ENCODE results near the gene RAP1GAP2.

RAP1GAP2 gene

DNA sequence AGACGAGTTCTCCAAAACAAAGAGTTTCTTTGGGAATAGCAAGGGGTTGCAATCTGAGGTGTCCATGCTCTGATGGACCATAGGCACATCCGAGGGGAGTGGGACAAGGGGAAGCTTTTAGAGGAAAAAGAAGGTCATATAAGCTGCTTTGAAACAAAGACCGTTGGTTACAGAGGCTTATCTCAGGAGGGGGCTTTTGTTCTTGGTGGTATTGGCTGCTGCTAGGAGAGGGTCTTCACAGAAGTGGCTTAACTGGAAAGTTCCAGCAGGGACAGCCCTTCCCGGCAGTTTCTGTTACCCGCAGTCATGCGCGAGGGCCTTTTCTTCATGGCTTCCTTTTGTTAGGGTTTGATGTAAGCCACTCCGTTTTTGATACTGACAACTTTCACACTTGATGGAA lies 76.0 kb downstream of the RAP1GAP2 start:
- no peak for ATAC-seq
- TF ChIP-seq, protein P1, sequence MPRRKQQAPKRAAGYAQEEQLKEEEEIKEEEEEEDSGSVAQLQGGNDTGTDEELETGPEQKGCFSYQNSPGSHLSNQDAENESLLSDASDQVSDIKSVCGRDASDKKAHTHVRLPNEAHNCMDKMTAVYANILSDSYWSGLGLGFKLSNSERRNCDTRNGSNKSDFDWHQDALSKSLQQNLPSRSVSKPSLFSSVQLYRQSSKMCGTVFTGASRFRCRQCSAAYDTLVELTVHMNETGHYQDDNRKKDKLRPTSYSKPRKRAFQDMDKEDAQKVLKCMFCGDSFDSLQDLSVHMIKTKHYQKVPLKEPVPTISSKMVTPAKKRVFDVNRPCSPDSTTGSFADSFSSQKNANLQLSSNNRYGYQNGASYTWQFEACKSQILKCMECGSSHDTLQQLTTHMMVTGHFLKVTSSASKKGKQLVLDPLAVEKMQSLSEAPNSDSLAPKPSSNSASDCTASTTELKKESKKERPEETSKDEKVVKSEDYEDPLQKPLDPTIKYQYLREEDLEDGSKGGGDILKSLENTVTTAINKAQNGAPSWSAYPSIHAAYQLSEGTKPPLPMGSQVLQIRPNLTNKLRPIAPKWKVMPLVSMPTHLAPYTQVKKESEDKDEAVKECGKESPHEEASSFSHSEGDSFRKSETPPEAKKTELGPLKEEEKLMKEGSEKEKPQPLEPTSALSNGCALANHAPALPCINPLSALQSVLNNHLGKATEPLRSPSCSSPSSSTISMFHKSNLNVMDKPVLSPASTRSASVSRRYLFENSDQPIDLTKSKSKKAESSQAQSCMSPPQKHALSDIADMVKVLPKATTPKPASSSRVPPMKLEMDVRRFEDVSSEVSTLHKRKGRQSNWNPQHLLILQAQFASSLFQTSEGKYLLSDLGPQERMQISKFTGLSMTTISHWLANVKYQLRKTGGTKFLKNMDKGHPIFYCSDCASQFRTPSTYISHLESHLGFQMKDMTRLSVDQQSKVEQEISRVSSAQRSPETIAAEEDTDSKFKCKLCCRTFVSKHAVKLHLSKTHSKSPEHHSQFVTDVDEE (CRISPR knock-in tag; IDR thresholded peaks at IDR 0.05) = no peak
- TF ChIP-seq ZNF70 (CRISPR knock-in tag; IDR thresholded peaks at IDR 0.05) (no peak), ISL1 (CRISPR knock-in tag; IDR thresholded peaks at IDR 0.05) (no peak), SNAI2 (CRISPR knock-in tag; IDR thresholded peaks at IDR 0.05) (no peak), ZC3H10 (CRISPR knock-in tag; IDR thresholded peaks at IDR 0.05) (no peak), ESRRG (CRISPR knock-in tag; IDR thresholded peaks at IDR 0.05) (no peak), TCF4 (CRISPR knock-in tag; IDR thresholded peaks at IDR 0.05; ENCODE audit: borderline replicate concordance) (no peak)
- TF ChIP-seq, protein P2, sequence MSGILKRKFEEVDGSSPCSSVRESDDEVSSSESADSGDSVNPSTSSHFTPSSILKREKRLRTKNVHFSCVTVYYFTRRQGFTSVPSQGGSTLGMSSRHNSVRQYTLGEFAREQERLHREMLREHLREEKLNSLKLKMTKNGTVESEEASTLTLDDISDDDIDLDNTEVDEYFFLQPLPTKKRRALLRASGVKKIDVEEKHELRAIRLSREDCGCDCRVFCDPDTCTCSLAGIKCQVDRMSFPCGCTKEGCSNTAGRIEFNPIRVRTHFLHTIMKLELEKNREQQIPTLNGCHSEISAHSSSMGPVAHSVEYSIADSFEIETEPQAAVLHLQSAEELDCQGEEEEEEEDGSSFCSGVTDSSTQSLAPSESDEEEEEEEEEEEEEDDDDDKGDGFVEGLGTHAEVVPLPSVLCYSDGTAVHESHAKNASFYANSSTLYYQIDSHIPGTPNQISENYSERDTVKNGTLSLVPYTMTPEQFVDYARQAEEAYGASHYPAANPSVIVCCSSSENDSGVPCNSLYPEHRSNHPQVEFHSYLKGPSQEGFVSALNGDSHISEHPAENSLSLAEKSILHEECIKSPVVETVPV (CRISPR knock-in tag; IDR thresholded peaks at IDR 0.05) = no peak

DNA sequence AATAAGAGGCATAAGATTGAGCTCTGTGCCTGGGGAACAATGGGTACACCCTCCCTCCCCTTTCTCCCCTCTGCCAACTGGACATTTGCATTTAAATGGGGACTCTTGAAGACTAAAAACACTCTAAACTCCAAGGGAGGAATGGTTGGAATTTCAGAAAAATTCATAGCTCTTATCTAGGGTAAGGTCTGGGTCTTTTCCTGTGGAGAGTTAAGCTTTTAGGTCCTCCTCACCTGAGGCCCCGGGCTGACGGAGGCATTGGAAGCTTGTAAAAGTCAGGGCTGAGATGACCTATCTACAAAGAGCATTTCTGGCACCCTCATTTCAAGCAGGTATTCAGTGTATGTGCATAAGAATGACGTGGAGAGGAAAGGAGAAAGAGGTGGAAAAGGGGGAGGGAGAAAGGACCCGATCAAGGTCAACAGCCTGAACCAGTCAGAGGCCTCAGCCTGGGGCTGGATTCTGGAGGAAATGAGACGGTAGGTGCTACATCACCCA lies 78.0 kb downstream of the RAP1GAP2 start:
- TF ChIP-seq CSDC2 (CRISPR knock-in tag; IDR thresholded peaks at IDR 0.05) (no peak), ISL1 (CRISPR knock-in tag; IDR thresholded peaks at IDR 0.05) (0 out of 2 replicates have a peak, but pooled peaks have one; percentile 13), RARB (CRISPR knock-in tag; IDR thresholded peaks at IDR 0.05) (no peak), ESRRG (CRISPR knock-in tag; IDR thresholded peaks at IDR 0.05) (no peak)
- TF ChIP-seq, protein P3, sequence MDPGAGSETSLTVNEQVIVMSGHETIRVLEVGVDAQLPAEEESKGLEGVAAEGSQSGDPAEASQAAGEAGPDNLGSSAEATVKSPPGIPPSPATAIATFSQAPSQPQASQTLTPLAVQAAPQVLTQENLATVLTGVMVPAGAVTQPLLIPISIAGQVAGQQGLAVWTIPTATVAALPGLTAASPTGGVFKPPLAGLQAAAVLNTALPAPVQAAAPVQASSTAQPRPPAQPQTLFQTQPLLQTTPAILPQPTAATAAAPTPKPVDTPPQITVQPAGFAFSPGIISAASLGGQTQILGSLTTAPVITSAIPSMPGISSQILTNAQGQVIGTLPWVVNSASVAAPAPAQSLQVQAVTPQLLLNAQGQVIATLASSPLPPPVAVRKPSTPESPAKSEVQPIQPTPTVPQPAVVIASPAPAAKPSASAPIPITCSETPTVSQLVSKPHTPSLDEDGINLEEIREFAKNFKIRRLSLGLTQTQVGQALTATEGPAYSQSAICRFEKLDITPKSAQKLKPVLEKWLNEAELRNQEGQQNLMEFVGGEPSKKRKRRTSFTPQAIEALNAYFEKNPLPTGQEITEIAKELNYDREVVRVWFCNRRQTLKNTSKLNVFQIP (CRISPR knock-in tag; IDR thresholded peaks at IDR 0.05; ENCODE audit: borderline replicate concordance, low read depth) = no peak
- TF ChIP-seq, protein P4, sequence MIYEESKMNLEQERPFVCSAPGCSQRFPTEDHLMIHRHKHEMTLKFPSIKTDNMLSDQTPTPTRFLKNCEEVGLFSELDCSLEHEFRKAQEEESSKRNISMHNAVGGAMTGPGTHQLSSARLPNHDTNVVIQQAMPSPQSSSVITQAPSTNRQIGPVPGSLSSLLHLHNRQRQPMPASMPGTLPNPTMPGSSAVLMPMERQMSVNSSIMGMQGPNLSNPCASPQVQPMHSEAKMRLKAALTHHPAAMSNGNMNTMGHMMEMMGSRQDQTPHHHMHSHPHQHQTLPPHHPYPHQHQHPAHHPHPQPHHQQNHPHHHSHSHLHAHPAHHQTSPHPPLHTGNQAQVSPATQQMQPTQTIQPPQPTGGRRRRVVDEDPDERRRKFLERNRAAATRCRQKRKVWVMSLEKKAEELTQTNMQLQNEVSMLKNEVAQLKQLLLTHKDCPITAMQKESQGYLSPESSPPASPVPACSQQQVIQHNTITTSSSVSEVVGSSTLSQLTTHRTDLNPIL (CRISPR knock-in tag; IDR thresholded peaks at IDR 0.05; ENCODE audit: low read depth) = no peak
- ATAC-seq = no peak

DNA sequence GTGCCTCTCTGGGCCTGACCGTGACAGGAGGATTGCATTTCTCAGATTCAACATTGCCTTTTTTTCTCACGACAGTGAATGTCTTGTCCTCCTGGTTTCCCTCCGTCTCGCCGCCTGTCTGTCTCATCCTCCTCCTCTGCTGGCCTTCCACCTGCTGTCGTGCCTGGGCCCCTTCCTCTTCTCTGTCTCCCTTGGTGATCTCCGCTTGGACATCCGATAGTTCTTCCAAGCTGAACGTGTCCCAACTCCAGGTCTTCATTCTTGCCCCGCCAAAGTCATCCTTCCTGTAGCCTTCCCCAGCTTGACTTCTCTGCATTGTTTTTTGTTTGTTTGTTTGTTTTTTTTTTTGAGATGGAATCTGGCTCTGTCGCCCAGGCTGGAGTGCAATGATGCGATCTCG lies 79.4 kb downstream of the RAP1GAP2 start:
- no peak for ATAC-seq
- TF ChIP-seq PPARA (CRISPR knock-in tag; IDR thresholded peaks at IDR 0.05; ENCODE audit: borderline replicate concordance) (no peak), ZNF565 (CRISPR knock-in tag; conservative IDR thresholded peaks at IDR 0.05; ENCODE audit: low read depth) (no peak), TCF4 (CRISPR knock-in tag; IDR thresholded peaks at IDR 0.05; ENCODE audit: borderline replicate concordance) (no peak), OSR1 (CRISPR knock-in tag; IDR thresholded peaks at IDR 0.05) (no peak), ZC3H10 (CRISPR knock-in tag; IDR thresholded peaks at IDR 0.05) (no peak), GLIS3 (CRISPR knock-in tag; IDR thresholded peaks at IDR 0.05) (no peak), ZNF8 (CRISPR knock-in tag; IDR thresholded peaks at IDR 0.05) (no peak), RARB (CRISPR knock-in tag; IDR thresholded peaks at IDR 0.05) (no peak), BACH2 (CRISPR knock-in tag; IDR thresholded peaks at IDR 0.05; ENCODE audit: borderline replicate concordance) (no peak), CSDC2 (CRISPR knock-in tag; IDR thresholded peaks at IDR 0.05) (no peak), ISL1 (CRISPR knock-in tag; IDR thresholded peaks at IDR 0.05) (no peak), TOX (CRISPR knock-in tag; IDR thresholded peaks at IDR 0.05; ENCODE audit: borderline replicate concordance) (no peak), ZFP3 (CRISPR knock-in tag; IDR thresholded peaks at IDR 0.05) (no peak), SNAI2 (CRISPR knock-in tag; IDR thresholded peaks at IDR 0.05) (no peak)
- TF ChIP-seq, protein P2 (CRISPR knock-in tag; IDR thresholded peaks at IDR 0.05) = no peak
- TF ChIP-seq, protein P4 (CRISPR knock-in tag; IDR thresholded peaks at IDR 0.05; ENCODE audit: low read depth) = no peak
- TF ChIP-seq, protein P3 (CRISPR knock-in tag; IDR thresholded peaks at IDR 0.05; ENCODE audit: borderline replicate concordance, low read depth) = no peak
- TF ChIP-seq, protein P5, sequence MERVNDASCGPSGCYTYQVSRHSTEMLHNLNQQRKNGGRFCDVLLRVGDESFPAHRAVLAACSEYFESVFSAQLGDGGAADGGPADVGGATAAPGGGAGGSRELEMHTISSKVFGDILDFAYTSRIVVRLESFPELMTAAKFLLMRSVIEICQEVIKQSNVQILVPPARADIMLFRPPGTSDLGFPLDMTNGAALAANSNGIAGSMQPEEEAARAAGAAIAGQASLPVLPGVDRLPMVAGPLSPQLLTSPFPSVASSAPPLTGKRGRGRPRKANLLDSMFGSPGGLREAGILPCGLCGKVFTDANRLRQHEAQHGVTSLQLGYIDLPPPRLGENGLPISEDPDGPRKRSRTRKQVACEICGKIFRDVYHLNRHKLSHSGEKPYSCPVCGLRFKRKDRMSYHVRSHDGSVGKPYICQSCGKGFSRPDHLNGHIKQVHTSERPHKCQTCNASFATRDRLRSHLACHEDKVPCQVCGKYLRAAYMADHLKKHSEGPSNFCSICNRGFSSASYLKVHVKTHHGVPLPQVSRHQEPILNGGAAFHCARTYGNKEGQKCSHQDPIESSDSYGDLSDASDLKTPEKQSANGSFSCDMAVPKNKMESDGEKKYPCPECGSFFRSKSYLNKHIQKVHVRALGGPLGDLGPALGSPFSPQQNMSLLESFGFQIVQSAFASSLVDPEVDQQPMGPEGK (CRISPR knock-in tag; IDR thresholded peaks at IDR 0.05; ENCODE audit: borderline replicate concordance) = no peak
